Thyroid gland (tissue), 4 donors: ENCODE measurements around the gene CRYBA2. TPM values are rescaled to one million over a fixed set of nuclear protein-coding genes. Genes with fewer than 3 reads are reported as not detected.

Experiments
- DNase-seq, 2 donors: peaks; one replicate each; pipeline ENCODE4 v3.0.0-alpha.2; 2019
- H3K27ac ChIP-seq, 3 donors: fragments of 200-600 bp; sonication (generic); 1 replicate in 2 of 3; 2 replicates in 1 of 3; pipeline ENCODE4 v1.5.1; 2016 to 2019; ENCODE audit warnings: mild to moderate bottlenecking in 1 of 3, moderate library complexity in 1 of 3
- H3K27me3 ChIP-seq: fragments of 200-600 bp; sonication (generic); one replicate; pipeline ENCODE4 v1.5.1; 2019
- H3K36me3 ChIP-seq, 2 donors: fragments of 200-600 bp; sonication (generic); one replicate each; pipeline ENCODE4 v1.5.1; 2016 to 2019
- H3K4me1 ChIP-seq, 2 donors: fragments of 200-600 bp; sonication (generic); one replicate each; pipeline ENCODE4 v1.5.1; 2017 to 2019
- H3K4me3 ChIP-seq, 3 donors: fragments of 200-600 bp; sonication (generic); replicated peaks in 1 of 3; 1 replicate in 2 of 3; 2 replicates in 1 of 3; pipeline ENCODE4 v1.5.1; 2016; ENCODE audit warnings: mild to moderate bottlenecking in 1 of 3
- H3K9me3 ChIP-seq: fragments of 200-600 bp; sonication (generic); one replicate; pipeline ENCODE4 v1.5.1; 2017
- POLR2A ChIP-seq, 2 donors: fragments of 450-650 bp; IDR thresholded peaks; one replicate each; pipeline ENCODE4 v1.6.1; 2017; ENCODE audit warnings: antibody characterized with exemption in 2 of 2, mild to moderate bottlenecking in 2 of 2, moderate library complexity in 1 of 2
- WGBS, 2 donors: methylation state at CpG; one replicate each; pipeline ENCODE4 v1.1.5; 2017; 5-methylcytosine and 5-hydroxymethylcytosine counted together
- intact Hi-C: fragments of 100-400 bp; cut with DNase I; formaldehyde crosslinking; loops from one replicate; pipeline ENCODE4 v1.15.1; 2023
- total RNA-seq, 4 donors: library from RNA; depleted of rRNA; stranded (reverse); fragments of >200 nt; gene quantifications; one replicate each; pipeline ENCODE4 v1.2.3, GENCODE V29; 2016
- TF ChIP-seq, protein P1 (sequence below), 6 experiments: fragments of 200-600 bp in 3 of 6; fragments of 450-650 bp in 3 of 6; sonication (generic) in 3 of 6; IDR thresholded peaks; one replicate each; pipeline ENCODE4 v1.5.1; 2016 to 2019; ENCODE audit warnings: antibody characterized with exemption in 6 of 6, mild to moderate bottlenecking in 2 of 6, inconsistent platforms in 1 of 6, moderate library complexity in 1 of 6

The CRYBA2 gene
- total RNA-seq, 4 donors from 2014 or later: not detected

DNA sequence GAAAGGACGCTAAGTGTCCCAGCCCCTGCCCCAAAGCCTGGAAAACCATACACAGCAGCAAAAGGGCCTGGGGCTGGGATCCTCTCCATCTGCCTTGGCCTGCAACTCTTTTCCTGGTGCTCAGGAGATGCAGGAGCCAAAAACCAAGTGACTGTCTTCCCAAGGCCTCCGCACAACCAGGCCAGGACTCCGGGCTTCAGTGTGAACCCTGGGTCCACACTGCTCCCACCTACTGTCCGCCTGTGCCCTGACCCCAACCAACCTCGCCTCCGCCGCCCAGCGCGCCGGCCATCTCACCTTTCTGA is 9.3 kb downstream of the CRYBA2 start:
- intact Hi-C loops: no loop called here
- WGBS, 2 donors: 4 to 9% methylated on average over 10 of the region's 10 CpGs
- Histone ChIP-seq H3K4me3 (no peak overlapping the region), H3K27me3 (peaks cover 45% of the 10 kb centered on the region), H3K36me3 (no peaks in the 10 kb centered on the region), H3K9me3 (no peaks in the 10 kb centered on the region), H3K4me1 (peaks cover 8 to 39% of the 10 kb centered on the region in 2 donors), H3K27ac (no peak overlapping the region)
- DNase-seq: no peak
- no peak for TF ChIP-seq POLR2A (IDR thresholded peaks at IDR 0.05)
- TF ChIP-seq, protein P1, sequence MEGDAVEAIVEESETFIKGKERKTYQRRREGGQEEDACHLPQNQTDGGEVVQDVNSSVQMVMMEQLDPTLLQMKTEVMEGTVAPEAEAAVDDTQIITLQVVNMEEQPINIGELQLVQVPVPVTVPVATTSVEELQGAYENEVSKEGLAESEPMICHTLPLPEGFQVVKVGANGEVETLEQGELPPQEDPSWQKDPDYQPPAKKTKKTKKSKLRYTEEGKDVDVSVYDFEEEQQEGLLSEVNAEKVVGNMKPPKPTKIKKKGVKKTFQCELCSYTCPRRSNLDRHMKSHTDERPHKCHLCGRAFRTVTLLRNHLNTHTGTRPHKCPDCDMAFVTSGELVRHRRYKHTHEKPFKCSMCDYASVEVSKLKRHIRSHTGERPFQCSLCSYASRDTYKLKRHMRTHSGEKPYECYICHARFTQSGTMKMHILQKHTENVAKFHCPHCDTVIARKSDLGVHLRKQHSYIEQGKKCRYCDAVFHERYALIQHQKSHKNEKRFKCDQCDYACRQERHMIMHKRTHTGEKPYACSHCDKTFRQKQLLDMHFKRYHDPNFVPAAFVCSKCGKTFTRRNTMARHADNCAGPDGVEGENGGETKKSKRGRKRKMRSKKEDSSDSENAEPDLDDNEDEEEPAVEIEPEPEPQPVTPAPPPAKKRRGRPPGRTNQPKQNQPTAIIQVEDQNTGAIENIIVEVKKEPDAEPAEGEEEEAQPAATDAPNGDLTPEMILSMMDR (IDR thresholded peaks at IDR 0.05): no peak

DNA sequence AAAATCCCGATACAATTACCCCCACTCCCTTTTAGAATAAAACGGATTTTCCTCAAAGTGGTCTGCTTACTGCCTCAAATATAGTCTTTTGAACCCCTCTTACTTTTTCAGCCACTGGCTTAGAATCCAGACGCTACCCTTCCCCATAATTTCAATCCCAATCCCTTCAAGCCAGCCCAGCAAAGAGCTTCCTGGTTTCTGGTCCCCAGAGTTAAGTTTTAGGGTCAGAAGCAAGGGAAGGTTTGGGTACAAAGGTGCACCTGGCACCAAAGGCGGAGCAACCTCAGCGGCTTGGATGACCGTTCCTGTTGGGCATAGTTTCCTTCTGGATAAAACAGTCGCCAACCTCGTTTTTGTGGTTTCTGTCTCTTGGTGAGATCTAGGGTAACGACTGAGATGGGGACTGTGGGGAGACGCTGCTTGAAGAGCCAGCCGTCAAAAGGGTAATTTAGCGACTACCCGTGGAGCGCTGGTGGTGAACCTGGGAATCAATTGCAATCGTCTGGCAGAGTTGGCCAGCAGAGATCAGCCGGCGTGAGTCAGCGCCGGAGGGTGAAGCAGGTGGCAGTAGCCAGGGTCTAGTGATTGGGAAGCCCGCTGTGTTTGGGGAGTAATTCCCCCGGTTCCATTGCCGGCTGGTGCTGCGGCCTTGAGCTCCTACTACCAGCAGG is 9.8 kb downstream of the CRYBA2 start:
- intact Hi-C loops: no loop called here
- DNase-seq: no peak
- H3K4me1 ChIP-seq: peaks cover 8 to 39% of the 10 kb centered on the region in 2 donors
- no peak overlapping the region for H3K4me3 ChIP-seq
- H3K27me3 ChIP-seq: peaks cover 45% of the 10 kb centered on the region
- TF ChIP-seq, protein P1 (IDR thresholded peaks at IDR 0.05): no peak
- no peak for TF ChIP-seq POLR2A (IDR thresholded peaks at IDR 0.05)
- no peaks in the 10 kb centered on the region for H3K9me3 ChIP-seq
- no peaks in the 10 kb centered on the region for H3K36me3 ChIP-seq
- 18% methylated on average over 17 to 23 of the region's 23 CpGs for WGBS, 2 donors
- no peak overlapping the region for H3K27ac ChIP-seq

DNA sequence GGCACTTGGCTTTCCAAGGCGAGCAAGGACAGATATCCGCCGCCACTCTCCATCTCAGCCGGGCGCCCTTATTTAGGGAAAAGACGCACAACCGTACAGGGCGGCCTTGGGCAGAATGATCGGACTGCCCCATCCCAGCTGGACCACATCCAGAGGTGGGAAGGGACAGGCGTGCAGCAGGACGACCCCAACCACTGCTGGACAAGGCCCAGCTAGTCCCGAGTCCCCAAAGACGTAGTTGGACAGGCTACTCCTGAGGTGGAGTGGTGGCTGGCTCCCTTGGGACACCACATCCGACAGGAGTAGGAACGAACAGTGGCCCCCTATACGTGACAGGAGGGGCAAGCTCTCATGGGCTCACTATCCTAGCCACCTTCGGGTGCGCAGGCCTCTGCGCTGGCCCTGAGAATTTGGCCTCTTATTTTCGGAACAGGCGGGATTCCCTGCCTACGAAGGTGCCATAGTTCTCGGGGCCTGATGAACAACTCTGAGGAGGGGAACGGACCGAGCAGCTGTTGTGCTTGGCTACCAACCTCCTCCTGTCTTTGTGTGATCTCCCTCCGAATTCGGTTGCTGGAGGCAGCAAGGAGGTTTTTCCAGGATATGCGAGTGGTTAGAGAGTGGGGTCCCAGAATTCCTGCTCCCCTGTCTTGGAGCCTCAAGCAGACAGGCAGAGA is 10.5 kb downstream of the CRYBA2 start:
- Histone ChIP-seq H3K36me3 (no peaks in the 10 kb centered on the region), H3K9me3 (no peaks in the 10 kb centered on the region), H3K4me1 (peaks cover 8 to 39% of the 10 kb centered on the region in 2 donors), H3K27me3 (peaks cover 45% of the 10 kb centered on the region), H3K4me3 (no peak overlapping the region), H3K27ac (no peak overlapping the region)
- intact Hi-C loops: no loop called here
- no peak for DNase-seq
- TF ChIP-seq, protein P1 (IDR thresholded peaks at IDR 0.05): no peak
- no peak for TF ChIP-seq POLR2A (IDR thresholded peaks at IDR 0.05)
- WGBS, 2 donors: 7 to 10% methylated on average over 8 to 23 of the region's 28 CpGs

DNA sequence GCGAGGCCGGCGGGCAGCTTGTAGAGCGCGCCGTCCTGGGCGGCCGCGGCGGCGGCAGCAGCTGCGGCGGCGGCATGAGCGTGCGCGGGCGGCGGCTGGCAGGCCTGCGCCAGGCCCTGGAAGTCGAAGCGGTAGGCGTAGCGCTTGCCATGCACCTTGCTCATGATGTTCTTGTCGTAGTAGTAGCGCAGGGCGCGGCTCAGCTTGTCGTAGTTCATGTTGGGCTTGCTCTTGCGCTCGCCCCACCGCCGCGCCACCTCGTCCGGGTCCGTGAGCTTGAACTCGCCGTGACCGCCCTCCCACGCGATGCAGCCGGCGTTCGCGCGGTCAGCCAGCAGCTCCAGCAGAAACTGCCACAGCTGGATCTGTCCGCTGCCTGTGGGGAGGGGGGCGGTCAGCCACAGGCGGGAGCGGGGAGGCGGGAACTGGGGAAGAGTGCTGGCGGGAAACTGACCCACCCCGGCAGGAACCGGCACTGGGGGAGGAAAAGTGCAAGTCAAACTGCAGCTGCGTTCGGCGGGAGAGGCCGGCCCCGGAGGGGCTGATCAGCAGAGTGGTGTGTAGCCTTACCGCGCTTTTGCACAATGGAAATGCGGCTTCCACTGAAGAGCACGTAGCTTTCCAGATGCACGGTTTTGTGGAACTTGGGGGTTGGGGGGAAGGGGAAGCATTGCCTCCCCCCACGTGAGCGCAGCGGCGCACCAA is 11.2 kb downstream of the CRYBA2 start:
- intact Hi-C loops: no loop called here
- 2% methylated on average over 24 to 26 of the region's 69 CpGs for WGBS, 2 donors
- no peak for TF ChIP-seq POLR2A (IDR thresholded peaks at IDR 0.05)
- TF ChIP-seq, protein P1 (IDR thresholded peaks at IDR 0.05): no peak
- peak; percentile 22 to 23 for DNase-seq
- no peaks in the 10 kb centered on the region for H3K9me3 ChIP-seq
- H3K4me3 ChIP-seq: no peak overlapping the region
- H3K27me3 ChIP-seq: peaks cover 42% of the 10 kb centered on the region
- H3K36me3 ChIP-seq: no peaks in the 10 kb centered on the region
- H3K4me1 ChIP-seq: peaks cover 8 to 39% of the 10 kb centered on the region in 2 donors
- no peak overlapping the region for H3K27ac ChIP-seq
